Body of pancreas (tissue), 4 donors: ENCODE results near the gene ENPP1. TPM values are rescaled to one million over a fixed set of nuclear protein-coding genes. Genes with fewer than 3 reads are reported as not detected.

ENCODE experiments used
- ATAC-seq: fragments of 150-250 bp; one replicate; pipeline ENCODE4 v1.9.1; 2016
- DNase-seq, 4 donors: peaks; one replicate each; pipeline ENCODE4 v3.0.0-alpha.2; 2019
- H3K27ac ChIP-seq, 4 donors: fragments of 200-600 bp; sonication (generic); 1 replicate in 3 of 4; 2 replicates in 1 of 4; pipeline versions ENCODE4 v1.5.1 to v1.6.1; 2016 to 2019; ENCODE audit warnings: mild to moderate bottlenecking in 1 of 4, mixed read lengths in 1 of 4, moderate library complexity in 1 of 4
- H3K27me3 ChIP-seq, 2 donors: fragments of 200-600 bp; sonication (generic); one replicate each; pipeline ENCODE4 v1.6.0; 2016; ENCODE audit warnings: mild to moderate bottlenecking in 1 of 2
- H3K36me3 ChIP-seq, 2 donors: fragments of 200-600 bp; sonication (generic); replicated peaks in 1 of 2; 2 replicates each; pipeline ENCODE4 v1.5.1; 2016; ENCODE audit warnings: low read depth in 2 of 2; ENCODE audit not compliant: insufficient read depth in 1 of 2
- H3K4me1 ChIP-seq: fragments of 200-600 bp; sonication (generic); one replicate; pipeline ENCODE4 v1.6.0; 2016
- H3K4me3 ChIP-seq, 2 donors: fragments of 200-600 bp; sonication (generic); 1 replicate in 1 of 2; 2 replicates in 1 of 2; pipeline ENCODE4 v1.5.1; 2016 to 2019
- H3K9me3 ChIP-seq, 3 donors: fragments of 200-600 bp; sonication (generic); 1 replicate in 2 of 3; 2 replicates in 1 of 3; pipeline ENCODE4 v1.5.1; 2016
- CTCF ChIP-seq, 7 experiments: fragments of 450-650 bp in 4 of 7; fragments of 200-600 bp in 3 of 7; sonication (generic) in 3 of 7; IDR thresholded peaks; one replicate each; pipeline ENCODE4 v1.5.1; 2016 to 2019; ENCODE audit warnings: antibody characterized with exemption in 7 of 7
- POLR2A ChIP-seq, 3 donors: fragments of 450-650 bp; IDR thresholded peaks; one replicate each; pipeline ENCODE4 v1.6.1; 2016; ENCODE audit warnings: antibody characterized with exemption in 3 of 3, mild to moderate bottlenecking in 2 of 3
- WGBS, 2 donors: methylation state at CpG; one replicate each; pipeline ENCODE4 v1.1.5; 2017; 5-methylcytosine and 5-hydroxymethylcytosine counted together
- intact Hi-C: fragments of 100-400 bp; cut with DNase I; formaldehyde crosslinking; loops from one replicate; pipeline ENCODE4 v1.15.1; 2023
- total RNA-seq, 2 donors: library from RNA; depleted of rRNA; stranded (reverse); fragments of >200 nt; gene quantifications; one replicate each; pipeline ENCODE4 v1.1.0, GENCODE V29; 2016

The ENPP1 gene
- total RNA-seq, 2 donors from 2014 or later, result 16.2 to 19.2 TPM

GRCh38 chr6:131762984-131763383 lies 44.8 kb upstream of the ENPP1 start:
- TF ChIP-seq POLR2A (IDR thresholded peaks at IDR 0.05) (no peak), CTCF (IDR thresholded peaks at IDR 0.05) (no peak)
- no peaks in the 10 kb centered on the region for H3K36me3 ChIP-seq
- intact Hi-C loops, result no loop called here
- H3K4me3 ChIP-seq, result no peak overlapping the region
- H3K27me3 ChIP-seq, result no peaks in the 10 kb centered on the region
- 70 to 72% methylated on average over 2 of the region's 2 CpGs for WGBS, 2 donors
- ATAC-seq (no peak), DNase-seq (no peak)
- no peaks in the 10 kb centered on the region for H3K4me1 ChIP-seq
- H3K9me3 ChIP-seq, result no peaks in the 10 kb centered on the region
- H3K27ac ChIP-seq, result no peak overlapping the region

- intact Hi-C loops, result no loop called here
- Histone ChIP-seq H3K4me1 (no peaks in the 10 kb centered on the region), H3K9me3 (no peaks in the 10 kb centered on the region), H3K4me3 (no peak overlapping the region), H3K27me3 (no peaks in the 10 kb centered on the region), H3K27ac (no peak overlapping the region), H3K36me3 (no peaks in the 10 kb centered on the region)
- WGBS, 2 donors, result 50 to 76% methylated on average over 1 of the region's 1 CpG
- ATAC-seq (no peak), DNase-seq (no peak)
- TF ChIP-seq POLR2A (IDR thresholded peaks at IDR 0.05), result no peak
- TF ChIP-seq CTCF (IDR thresholded peaks at IDR 0.05), result no peak
Observed at GRCh38 chr6:131763749-131764148, 44.1 kb upstream of the ENPP1 start.

DNA sequence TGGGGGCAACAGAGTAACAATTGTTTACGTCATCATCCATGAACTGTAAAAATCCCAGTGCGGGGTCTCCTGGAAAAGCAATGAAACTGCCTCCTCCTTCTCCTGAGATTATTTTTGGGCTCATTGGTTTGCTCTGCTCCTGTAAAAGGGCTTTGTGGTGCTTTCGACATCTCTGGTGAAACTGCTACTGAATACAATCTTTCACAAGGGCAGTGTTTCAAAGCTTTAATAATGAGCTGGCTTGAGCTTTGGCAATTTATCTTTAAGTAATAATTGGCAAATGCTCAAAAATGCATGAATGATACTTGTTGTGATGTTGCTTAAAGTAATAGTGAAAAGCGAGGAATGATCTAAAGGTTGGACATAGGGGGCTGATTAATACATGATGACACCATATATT lies 43.5 kb upstream of the ENPP1 start:
- no peaks in the 10 kb centered on the region for H3K9me3 ChIP-seq
- ATAC-seq (no peak), DNase-seq (no peak)
- 65 to 73% methylated on average over 4 of the region's 4 CpGs for WGBS, 2 donors
- H3K4me1 ChIP-seq, result no peaks in the 10 kb centered on the region
- intact Hi-C loops, result no loop called here
- H3K4me3 ChIP-seq, result no peak overlapping the region
- H3K27ac ChIP-seq, result no peak overlapping the region
- H3K27me3 ChIP-seq, result no peaks in the 10 kb centered on the region
- TF ChIP-seq CTCF (IDR thresholded peaks at IDR 0.05), result no peak
- TF ChIP-seq POLR2A (IDR thresholded peaks at IDR 0.05), result no peak
- H3K36me3 ChIP-seq, result no peaks in the 10 kb centered on the region

DNA sequence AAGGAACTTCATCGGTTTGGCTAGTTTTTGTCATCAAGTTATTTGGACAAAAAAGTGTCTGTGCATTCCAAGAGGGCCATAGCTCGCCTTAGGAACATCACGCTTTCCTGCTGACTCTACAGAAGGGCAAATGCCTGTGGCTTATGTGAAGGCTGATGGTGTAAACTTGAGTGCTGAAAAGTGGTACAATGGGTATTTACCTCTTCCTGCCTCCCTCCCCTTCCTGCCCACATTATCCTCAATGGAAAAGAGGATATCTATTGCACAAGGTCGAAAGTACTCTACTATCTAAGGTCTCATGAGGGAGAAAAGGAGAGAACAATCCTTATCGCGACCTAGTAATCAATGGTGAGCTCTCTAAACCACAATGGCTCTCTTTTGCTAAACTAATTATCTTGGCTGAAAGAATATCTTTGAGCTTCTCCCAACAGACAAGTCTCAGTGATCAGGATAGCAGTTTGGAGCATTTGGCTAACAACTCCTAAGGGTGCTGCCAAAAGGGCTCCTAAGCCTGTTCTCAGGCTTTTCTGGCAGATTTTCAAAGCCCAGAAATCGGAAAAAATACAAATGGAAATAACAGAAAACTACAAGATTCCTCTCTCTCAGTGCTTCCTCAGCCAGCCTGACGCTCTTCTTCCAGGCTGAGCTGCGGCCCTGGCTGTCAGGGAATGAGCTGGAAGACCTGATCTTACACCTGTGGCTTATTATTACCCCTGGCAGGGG lies 42.6 kb upstream of the ENPP1 start:
- DNase-seq (no peak), ATAC-seq (no peak)
- Histone ChIP-seq H3K27ac (no peak overlapping the region), H3K36me3 (no peaks in the 10 kb centered on the region), H3K4me1 (no peaks in the 10 kb centered on the region), H3K27me3 (no peaks in the 10 kb centered on the region), H3K9me3 (no peaks in the 10 kb centered on the region), H3K4me3 (no peak overlapping the region)
- WGBS, 2 donors, result 66 to 74% methylated on average over 9 of the region's 9 CpGs
- TF ChIP-seq CTCF (IDR thresholded peaks at IDR 0.05), result no peak
- no peak for TF ChIP-seq POLR2A (IDR thresholded peaks at IDR 0.05)
- intact Hi-C loops, result no loop called here

DNA sequence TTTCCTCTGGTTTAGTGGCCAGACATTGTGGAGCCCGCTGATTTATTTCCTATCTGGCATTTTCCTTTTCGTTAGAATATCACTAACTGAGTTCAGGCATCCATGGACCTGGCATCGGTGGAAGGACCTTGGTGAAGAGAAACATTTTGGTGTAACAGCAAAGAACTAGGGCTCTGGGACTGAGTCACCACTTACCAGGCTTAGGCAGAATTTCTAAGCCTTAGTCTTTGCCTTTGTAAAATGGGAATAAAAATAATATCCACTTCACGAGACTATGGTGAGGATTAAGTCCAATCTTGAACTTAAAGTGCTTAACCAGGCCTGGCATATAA lies 42.0 kb upstream of the ENPP1 start:
- H3K36me3 ChIP-seq, result no peaks in the 10 kb centered on the region
- no peaks in the 10 kb centered on the region for H3K9me3 ChIP-seq
- intact Hi-C loops, result no loop called here
- no peaks in the 10 kb centered on the region for H3K4me1 ChIP-seq
- ATAC-seq, result no peak
- TF ChIP-seq POLR2A (IDR thresholded peaks at IDR 0.05) (no peak), CTCF (IDR thresholded peaks at IDR 0.05) (no peak)
- no peak for DNase-seq
- H3K27me3 ChIP-seq, result no peaks in the 10 kb centered on the region
- WGBS, 2 donors, result 77 to 78% methylated on average over 4 of the region's 4 CpGs
- H3K4me3 ChIP-seq, result no peak overlapping the region
- H3K27ac ChIP-seq, result no peak overlapping the region
